Measurements from ENCODE around the gene DPYD. TPM values are rescaled to one million over a fixed set of nuclear protein-coding genes. Genes with fewer than 3 reads are reported as not detected.

The DPYD gene
- total and polyA plus RNA-seq, 10 of the 15 experiments (the other 5 are each of a cell fraction or from before 2014, with no cell fraction given): 5.7 to 23.8 (median 10.2) TPM

- Histone ChIP-seq H4K20me1 (ENCODE audit: control insufficient read depth, insufficient read depth) (no peaks in the 10 kb centered on the region), H3K27ac (ENCODE audit: control insufficient read depth, insufficient read depth) (no peak overlapping the region), H3K9me3 (replicated peaks; ENCODE audit: control insufficient read depth, insufficient read depth, low read length) (no peaks in the 10 kb centered on the region), H3K4me3 (no peak overlapping the region), H3K36me3 (ENCODE audit: control insufficient read depth in 2 of 2, insufficient read depth in 2 of 2, low read length in 1 of 2) (no peaks in the 10 kb centered on the region), H3K27me3 (replicated peaks in 1 of 2; ENCODE audit: control insufficient read depth in 2 of 2, insufficient read depth in 2 of 2, low read length in 1 of 2) (no peaks in the 10 kb centered on the region), H3K4me2 (ENCODE audit: control insufficient read depth, insufficient read depth) (no peak overlapping the region), H2AFZ (ENCODE audit: control insufficient read depth, low read depth, low read length) (no peak overlapping the region), H3K9ac (ENCODE audit: control insufficient read depth, insufficient read depth, low read length) (no peak overlapping the region), H3K4me1 (ENCODE audit: control insufficient read depth, insufficient read depth, low read length) (no peaks in the 10 kb centered on the region; the same call in 1 of the 2 replicates), H3K79me2 (ENCODE audit: control insufficient read depth, insufficient read depth, low read length) (no peaks in the 10 kb centered on the region)
- FAIRE-seq: no peak
- intact Hi-C loops (cut with micrococcal nuclease; ENCODE audit: unreplicated experiment) (loop anchor here (5.0 kb wide), 1 partner anchor 80 kb away; no protein-coding TSS in a partner anchor), in situ Hi-C loops (cut with MboI) (no loop called here)
- CTCF ChIA-PET: no interaction called here
- TF ChIP-seq IKZF2 (IDR thresholded peaks at IDR 0.05) (peak; percentile 14 to 35; a peak in 2 of 4 replicates), IKZF1 (conservative IDR thresholded peaks at IDR 0.05) (peak; percentile 22; the same call in 1 of the 2 replicates), NFYA (IDR thresholded peaks at IDR 0.05; ENCODE audit: borderline replicate concordance, low read depth, low read length) (no peak), RUNX3 (IDR thresholded peaks at IDR 0.05; ENCODE audit: low read length) (peak; percentile 30; the same call in 1 of the 2 replicates), EED (IDR thresholded peaks at IDR 0.05; ENCODE audit: low read depth) (0 out of 2 replicates have a peak, but pooled peaks have one; percentile 32), SKIL (IDR thresholded peaks at IDR 0.05; ENCODE audit: low read depth, poor library complexity, severe bottlenecking) (no peak), PKNOX1 (IDR thresholded peaks at IDR 0.05) (no peak), SPI1 (IDR thresholded peaks at IDR 0.05; ENCODE audit: borderline replicate concordance, insufficient read depth, low read depth, low read length) (peak; percentile 48; the same call in 1 of the 2 replicates)
- SMC1A ChIA-PET (ENCODE audit: uncharacterized antibody, unreplicated experiment): interaction anchor here (0.7 to 1.5 kb wide), 4 partner anchors 10 to 62 kb away, joined by 3 to 5 read pairs (median 3); no protein-coding TSS in a partner anchor
- BruUV-seq (replicated peaks): no TSS peak
- RAD21 ChIA-PET (ENCODE audit: unreplicated experiment): interaction anchor here (0.6 kb wide), 1 partner anchor 44 kb away, joined by 3 read pairs; no protein-coding TSS in a partner anchor
- DNase-seq (ENCODE audit: low read depth, low spot score): peak; percentile 19
- ATAC-seq: peak; percentile 80
- POLR2A ChIA-PET: interaction anchor here (1.5 kb wide), 1 partner anchor 14 kb away, joined by 3 read pairs; no protein-coding TSS in a partner anchor
- WGBS (ENCODE audit: insufficient coverage, insufficient replicate concordance, low lambda C conversion rate, missing lambda C conversion rate): 0% methylated on average over 3 of the region's 3 CpGs
Observed at GRCh38 chr1:97427371-97427770, 493.5 kb downstream of the DPYD start.

Measured in GM12878 (cell line).